GM18505 (cell line): Measurements from ENCODE around the gene USP17L10.
"Not testable (repeated sequence)": the region's sequence is repeated elsewhere in the genome, so short reads cannot be mapped to it uniquely, and the experiment has no call there.

Source experiments
- ATAC-seq: cut with Tn5 transposase; IDR thresholded peaks from one replicate; pipeline ENCODE4 v1.9.1; 2021; ENCODE audit not compliant: unreplicated experiment

USP17L10 gene, protein sequence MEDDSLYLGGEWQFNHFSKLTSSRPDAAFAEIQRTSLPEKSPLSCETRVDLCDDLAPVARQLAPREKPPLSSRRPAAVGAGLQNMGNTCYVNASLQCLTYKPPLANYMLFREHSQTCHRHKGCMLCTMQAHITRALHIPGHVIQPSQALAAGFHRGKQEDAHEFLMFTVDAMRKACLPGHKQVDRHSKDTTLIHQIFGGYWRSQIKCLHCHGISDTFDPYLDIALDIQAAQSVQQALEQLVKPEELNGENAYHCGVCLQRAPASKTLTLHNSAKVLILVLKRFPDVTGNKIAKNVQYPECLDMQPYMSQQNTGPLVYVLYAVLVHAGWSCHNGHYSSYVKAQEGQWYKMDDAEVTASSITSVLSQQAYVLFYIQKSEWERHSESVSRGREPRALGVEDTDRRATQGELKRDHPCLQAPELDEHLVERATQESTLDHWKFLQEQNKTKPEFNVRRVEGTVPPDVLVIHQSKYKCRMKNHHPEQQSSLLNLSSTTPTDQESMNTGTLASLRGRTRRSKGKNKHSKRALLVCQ

DNA sequence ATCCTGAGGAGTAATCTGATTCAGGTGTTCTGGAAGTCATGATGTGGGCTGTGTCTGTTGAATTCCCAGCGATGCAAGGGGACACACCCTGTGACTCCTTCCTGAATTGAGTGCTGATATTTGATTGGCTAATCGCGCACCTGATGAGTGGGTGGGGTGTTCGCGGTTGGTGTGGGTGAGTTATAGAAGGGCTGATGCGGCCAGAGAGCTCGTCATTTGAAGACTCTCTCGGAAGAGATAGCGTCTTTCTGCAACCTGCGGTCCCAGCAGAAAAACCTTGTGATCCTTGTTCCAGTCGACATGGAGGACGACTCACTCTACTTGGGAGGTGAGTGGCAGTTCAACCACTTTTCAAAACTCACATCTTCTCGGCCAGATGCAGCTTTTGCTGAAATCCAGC is at the start of gene USP17L10:
TSS of gene USP17L10 (plus strand) at position 301 of the 400 bp plus-strand sequence. CDS start at position 301, 0 bp downstream.
- not testable (repeated sequence) for ATAC-seq

DNA sequence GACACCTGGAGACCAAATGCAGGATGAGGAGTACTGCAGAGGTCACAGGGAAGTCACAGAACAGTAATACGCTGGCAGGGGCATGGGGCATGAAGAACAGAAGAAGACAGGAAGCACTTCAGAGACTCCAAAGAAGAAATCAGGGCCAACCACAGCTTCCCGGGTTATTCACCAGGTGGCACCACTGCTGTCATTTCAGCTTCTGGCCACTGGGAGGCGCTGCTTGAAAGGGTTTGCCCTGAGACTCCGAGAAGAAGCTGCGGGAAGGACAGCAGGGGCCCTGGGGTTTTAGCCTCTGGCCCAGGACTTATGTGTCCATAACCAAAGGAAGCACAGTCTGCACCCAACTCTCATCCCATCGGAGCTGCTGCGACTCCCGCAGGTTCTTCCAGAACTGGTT is 44.5 kb upstream of the USP17L10 start:
- ATAC-seq: not testable (repeated sequence)

DNA sequence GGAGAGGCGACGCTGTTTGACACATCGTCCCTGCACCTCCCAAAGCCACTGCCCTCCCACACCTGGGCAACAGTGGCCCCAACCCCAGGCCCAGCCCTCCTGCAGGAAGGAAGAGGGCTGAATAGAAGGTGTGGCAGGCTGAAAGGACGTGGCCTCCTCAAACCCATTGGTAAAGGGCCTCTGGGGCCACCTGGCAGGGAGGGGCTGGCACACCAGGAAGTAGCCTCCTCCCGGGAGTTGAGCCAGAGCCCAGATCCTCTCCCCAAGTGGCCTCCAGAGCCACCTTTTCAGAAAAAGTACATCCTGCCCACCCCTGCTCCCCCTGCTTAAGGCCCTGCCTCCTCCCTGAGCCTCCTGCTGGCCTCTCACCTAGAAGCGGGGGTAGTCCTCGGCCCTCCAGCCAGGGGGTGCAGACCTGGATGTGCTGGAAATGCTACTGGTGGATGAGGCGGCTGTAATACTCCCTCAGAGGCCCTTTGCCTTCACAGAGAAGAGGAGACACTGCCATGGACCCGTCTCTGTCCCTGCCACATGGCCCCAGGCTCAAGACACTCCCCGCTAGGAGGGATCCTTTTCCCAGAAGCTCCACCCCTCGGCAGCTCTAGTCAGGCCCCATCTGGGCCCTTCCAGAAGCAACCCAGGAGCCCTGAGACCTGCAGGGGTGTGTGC is 40.5 kb upstream of the USP17L10 start, which contains the start of gene FAM90A26:
TSS of gene FAM90A26 (plus strand) at position 619 of the 669 bp plus-strand sequence. CDS start 2,764 bp downstream, outside the sequence.
- ATAC-seq: not testable (repeated sequence)

DNA sequence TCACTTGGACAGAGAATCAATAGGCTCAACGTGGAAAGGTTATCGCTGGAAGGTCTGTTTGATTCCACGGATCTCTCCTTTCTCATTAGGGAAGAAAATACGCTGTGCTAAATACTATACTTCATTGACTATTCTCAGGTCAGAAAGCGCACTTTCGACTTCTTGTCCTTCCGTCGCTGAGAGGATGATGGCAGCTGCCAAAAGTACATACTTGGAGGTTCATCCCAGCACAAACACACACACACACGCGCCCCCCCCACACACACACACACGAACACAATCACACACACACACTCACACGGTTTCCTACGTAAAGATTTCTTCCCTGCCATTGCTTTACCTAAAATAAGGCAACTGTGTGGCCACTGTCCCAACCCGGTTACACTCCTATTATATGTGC is 4.2 kb downstream of the USP17L10 start:
- not testable (repeated sequence) for ATAC-seq

DNA sequence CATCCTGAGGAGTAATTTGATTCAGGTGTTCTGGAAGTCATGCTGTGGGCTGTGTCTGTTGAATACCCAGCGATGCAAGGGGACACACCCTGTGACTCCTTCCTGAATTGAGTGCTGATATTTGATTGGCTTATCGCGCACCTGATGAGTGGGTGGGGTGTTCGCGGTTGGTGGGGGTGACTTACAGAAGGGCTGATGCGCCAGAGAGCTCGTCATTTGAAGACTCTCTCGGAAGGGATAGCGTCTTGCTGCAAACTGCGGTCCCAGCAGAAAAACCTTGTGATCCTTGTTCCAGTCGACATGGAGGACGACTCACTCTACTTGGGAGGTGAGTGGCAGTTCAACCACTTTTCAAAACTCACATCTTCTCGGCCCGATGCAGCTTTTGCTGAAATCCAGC is 4.6 kb downstream of the USP17L10 start, which contains the start of gene USP17L11:
TSS of gene USP17L11 (plus strand) at position 301 of the 400 bp plus-strand sequence. CDS start at position 301, 0 bp downstream.
- ATAC-seq: not testable (repeated sequence)

DNA sequence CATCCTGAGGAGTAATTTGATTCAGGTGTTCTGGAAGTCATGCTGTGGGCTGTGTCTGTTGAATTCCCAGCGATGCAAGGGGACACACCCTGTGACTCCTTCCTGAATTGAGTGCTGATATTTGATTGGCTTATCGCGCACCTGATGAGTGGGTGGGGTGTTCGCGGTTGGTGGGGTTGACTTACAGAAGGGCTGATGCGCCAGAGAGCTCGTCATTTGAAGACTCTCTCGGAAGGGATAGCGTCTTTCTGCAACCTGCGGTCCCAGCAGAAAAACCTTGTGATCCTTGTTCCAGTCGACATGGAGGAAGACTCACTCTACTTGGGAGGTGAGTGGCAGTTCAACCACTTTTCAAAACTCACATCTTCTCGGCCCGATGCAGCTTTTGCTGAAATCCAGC is 9.4 kb downstream of the USP17L10 start, which contains the start of gene USP17L12:
TSS of gene USP17L12 (plus strand) at position 301 of the 400 bp plus-strand sequence. CDS start at position 301, 0 bp downstream.
- not testable (repeated sequence) for ATAC-seq

DNA sequence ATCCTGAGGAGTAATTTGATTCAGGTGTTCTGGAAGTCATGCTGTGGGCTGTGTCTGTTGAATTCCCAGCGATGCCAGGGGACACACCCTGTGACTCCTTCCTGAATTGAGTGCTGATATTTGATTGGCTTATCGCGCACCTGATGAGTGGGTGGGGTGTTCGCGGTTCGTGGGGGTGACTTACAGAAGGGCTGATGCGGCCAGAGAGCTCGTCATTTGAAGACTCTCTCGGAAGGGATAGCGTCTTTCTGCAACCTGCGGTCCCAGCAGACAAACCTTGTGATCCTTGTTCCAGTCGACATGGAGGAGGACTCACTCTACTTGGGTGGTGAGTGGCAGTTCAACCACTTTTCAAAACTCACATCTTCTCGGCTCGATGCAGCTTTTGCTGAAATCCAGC is 14.1 kb downstream of the USP17L10 start, which contains the start of gene USP17L13:
TSS of gene USP17L13 (plus strand) at position 301 of the 400 bp plus-strand sequence. CDS start at position 301, 0 bp downstream.
- not testable (repeated sequence) for ATAC-seq

DNA sequence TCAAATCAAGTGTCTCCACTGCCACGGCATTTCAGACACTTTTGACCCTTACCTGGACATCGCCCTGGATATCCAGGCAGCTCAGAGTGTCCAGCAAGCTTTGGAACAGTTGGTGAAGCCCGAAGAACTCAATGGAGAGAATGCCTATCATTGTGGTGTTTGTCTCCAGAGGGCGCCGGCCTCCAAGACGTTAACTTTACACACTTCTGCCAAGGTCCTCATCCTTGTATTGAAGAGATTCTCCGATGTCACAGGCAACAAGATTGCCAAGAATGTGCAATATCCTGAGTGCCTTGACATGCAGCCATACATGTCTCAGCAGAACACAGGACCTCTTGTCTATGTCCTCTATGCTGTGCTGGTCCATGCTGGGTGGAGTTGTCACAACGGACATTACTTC is 19.8 kb downstream of the USP17L10 start:
- not testable (repeated sequence) for ATAC-seq

DNA sequence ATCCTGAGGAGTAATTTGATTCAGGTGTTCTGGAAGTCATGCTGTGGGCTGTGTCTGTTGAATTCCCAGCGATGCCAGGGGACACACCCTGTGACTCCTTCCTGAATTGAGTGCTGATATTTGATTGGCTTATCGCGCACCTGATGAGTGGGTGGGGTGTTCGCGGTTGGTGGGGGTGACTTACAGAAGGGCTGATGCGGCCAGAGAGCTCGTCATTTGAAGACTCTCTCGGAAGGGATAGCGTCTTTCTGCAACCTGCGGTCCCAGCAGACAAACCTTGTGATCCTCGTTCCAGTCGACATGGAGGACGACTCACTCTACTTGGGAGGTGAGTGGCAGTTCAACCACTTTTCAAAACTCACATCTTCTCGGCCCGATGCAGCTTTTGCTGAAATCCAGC is 23.6 kb downstream of the USP17L10 start, which contains the start of gene USP17L15:
TSS of gene USP17L15 (plus strand) at position 301 of the 400 bp plus-strand sequence. CDS start at position 301, 0 bp downstream.
- ATAC-seq: not testable (repeated sequence)

DNA sequence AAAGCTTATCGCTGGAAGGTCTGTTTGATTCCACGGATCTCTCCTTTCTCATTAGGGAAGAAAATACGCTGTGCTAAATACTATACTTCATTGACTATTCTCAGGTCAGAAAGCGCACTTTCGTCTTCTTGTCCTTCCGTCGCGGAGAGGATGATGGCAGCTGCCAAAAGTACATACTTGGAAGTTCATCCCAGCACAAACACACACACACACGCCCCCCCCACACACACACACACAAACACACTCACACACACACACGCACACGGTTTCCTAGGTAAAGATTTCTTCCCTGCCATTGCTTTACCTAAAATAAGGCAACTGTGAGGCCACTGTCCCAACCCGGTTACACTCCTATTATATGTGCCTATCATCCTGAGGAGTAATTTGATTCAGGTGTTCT is 28.0 kb downstream of the USP17L10 start:
- not testable (repeated sequence) for ATAC-seq

DNA sequence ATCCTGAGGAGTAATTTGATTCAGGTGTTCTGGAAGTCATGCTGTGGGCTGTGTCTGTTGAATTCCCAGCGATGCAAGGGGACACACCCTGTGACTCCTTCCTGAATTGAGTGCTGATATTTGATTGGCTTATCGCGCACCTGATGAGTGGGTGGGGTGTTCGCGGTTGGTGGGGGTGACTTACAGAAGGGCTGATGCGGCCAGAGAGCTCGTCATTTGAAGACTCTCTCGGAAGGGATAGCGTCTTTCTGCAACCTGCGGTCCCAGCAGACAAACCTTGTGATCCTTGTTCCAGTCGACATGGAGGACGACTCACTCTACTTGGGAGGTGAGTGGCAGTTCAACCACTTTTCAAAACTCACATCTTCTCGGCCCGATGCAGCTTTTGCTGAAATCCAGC is 33.1 kb downstream of the USP17L10 start, which contains the start of gene USP17L17:
TSS of gene USP17L17 (plus strand) at position 301 of the 400 bp plus-strand sequence. CDS start at position 301, 0 bp downstream.
- ATAC-seq: not testable (repeated sequence)

DNA sequence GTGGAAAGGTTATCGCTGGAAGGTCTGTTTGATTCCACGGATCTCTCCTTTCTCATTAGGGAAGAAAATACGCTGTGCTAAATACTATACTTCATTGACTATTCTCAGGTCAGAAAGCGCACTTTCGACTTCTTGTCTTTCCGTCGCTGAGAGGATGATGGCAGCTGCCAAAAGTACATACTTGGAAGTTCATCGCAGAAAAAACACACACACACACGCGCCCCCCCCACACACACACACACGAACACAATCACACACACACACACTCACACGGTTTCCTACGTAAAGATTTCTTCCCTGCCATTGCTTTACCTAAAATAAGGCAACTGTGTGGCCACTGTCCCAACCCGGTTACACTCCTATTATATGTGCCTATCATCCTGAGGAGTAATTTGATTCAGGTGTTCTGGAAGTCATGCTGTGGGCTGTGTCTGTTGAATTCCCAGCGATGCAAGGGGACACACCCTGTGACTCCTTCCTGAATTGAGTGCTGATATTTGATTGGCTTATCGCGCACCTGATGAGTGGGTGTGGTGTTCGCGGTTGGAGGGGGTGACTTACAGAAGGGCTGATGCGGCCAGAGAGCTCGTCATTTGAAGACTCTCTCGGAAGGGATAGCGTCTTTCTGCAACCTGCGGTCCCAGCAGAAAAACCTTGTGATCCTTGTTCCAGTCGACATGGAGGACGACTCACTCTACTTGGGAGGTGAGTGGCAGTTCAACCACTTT is 37.7 kb downstream of the USP17L10 start, which contains the start of gene USP17L18:
TSS of gene USP17L18 (plus strand) at position 678 of the 728 bp plus-strand sequence. CDS start at position 678, 0 bp downstream.
- ATAC-seq: not testable (repeated sequence)

DNA sequence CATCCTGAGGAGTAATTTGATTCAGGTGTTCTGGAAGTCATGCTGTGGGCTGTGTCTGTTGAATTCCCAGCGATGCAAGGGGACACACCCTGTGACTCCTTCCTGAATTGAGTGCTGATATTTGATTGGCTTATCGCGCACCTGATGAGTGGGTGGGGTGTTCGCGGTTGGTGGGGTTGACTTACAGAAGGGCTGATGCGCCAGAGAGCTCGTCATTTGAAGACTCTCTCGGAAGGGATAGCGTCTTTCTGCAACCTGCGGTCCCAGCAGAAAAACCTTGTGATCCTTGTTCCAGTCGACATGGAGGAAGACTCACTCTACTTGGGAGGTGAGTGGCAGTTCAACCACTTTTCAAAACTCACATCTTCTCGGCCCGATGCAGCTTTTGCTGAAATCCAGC is 42.6 kb downstream of the USP17L10 start, which contains the start of gene USP17L19:
TSS of gene USP17L19 (plus strand) at position 301 of the 400 bp plus-strand sequence. CDS start at position 301, 0 bp downstream.
- ATAC-seq: not testable (repeated sequence)

DNA sequence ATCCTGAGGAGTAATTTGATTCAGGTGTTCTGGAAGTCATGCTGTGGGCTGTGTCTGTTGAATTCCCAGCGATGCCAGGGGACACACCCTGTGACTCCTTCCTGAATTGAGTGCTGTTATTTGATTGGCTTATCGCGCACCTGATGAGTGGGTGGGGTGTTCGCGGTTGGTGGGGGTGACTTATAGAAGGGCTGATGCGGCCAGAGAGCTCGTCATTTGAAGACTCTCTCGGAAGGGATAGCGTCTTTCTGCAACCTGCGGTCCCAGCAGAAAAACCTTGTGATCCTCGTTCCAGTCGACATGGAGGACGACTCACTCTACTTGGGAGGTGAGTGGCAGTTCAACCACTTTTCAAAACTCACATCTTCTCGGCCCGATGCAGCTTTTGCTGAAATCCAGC is 47.4 kb downstream of the USP17L10 start, which contains the start of gene USP17L20:
TSS of gene USP17L20 (plus strand) at position 301 of the 400 bp plus-strand sequence. CDS start at position 301, 0 bp downstream.
- ATAC-seq: not testable (repeated sequence)
